ENCODE measurements around the gene CCDC63.
"Not testable (repeated sequence)": the region's sequence is repeated elsewhere in the genome, so short reads cannot be mapped to it uniquely, and the experiment has no call there.

The CCDC63 gene

DNA sequence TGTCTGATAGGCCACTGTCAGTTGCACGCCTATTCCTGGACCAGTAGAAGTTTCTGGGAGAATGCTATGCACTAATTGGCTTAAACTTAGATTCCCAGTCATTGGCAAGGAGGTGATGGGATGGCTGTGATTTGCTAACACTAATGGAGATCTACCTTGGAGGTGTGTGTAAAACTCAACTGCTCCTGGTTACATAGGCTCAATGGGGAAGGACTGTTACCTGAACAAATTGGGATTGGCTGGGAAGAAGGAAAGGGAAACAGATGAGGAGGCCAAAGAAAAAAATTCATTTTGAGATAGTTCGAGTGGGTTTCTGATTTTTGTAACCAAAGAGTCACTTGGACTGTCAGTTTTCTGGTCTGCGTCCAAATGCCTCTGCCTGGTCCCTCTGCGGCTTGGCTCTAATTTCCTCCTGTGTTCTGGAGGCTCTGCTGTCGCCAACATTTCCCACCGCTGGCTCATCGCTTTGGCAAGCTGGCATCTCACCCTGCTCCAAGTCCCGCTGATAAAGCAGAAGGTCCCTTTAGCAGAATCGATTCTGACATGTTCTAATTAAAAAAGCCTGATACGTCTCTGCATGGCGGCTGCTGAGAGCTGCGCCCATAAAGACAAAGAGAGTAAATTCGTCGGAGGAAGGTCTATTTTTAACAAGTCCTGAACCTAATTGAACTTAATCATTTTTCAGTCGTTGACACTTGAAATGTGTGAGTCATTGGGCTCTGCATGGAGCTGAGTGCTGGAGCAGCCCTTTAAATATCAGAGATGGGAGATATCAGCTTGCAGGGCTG is 2.0 kb upstream of the CCDC63 start:
- DNase-seq: no peak

- no peak for DNase-seq
Observed at GRCh38 chr12:110845339-110845682, 1.5 kb upstream of the CCDC63 start.

DNA sequence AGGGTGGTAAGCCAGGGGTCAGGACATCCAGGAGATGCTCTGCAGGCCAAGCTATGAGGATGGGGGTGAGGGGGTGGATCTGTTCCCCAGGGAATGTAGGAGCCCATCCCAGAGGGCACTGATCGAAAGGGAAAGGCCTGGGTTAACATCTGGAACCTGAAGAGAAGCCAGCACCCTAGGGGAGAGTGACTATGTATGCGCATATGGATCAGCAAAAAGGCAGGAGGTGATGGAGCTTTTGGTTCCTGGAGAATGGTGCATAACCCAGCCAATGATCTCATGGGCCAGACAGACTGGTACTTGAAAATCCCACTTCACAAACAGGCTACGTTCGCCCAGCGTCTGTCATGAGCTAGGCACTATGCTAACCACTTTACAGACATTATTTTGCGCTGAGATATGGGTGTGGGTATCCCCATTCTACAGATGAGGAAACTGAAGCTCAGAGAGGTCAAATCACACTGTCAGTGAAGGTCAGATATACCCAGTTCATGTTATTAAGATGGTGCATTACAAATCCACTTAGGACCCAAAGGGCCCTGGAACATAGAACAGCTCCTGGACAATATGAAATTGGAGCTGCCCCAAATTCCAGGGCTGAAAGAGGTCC is 1.6 kb downstream of the CCDC63 start:
- DNase-seq: no peak

DNA sequence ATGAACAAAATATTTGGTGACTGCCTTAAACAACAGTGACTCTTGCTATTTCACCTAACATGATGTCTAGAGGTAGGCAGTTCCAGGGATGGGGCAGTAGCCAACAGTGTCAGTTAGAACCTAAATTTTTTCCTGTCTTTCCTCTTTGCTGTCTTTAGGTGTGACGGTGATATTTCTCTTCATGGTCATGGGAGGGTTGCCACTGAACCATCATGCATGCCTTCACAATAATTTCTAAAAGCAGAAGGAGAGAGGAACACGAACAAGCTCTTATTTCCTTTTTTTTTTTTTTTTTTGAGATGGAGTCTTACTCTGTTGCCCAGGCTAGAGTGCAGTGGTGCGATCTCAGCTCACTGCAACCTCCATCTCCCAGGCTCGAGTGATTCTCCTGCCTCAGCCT is 2.4 kb downstream of the CCDC63 start:
- no peak for DNase-seq

GRCh38 chr12:110849748-110850403 is 3.1 kb downstream of the CCDC63 start:
- no peak for DNase-seq

- no peak for DNase-seq
Observed at GRCh38 chr12:110850762-110851161, 4.0 kb downstream of the CCDC63 start.

DNA sequence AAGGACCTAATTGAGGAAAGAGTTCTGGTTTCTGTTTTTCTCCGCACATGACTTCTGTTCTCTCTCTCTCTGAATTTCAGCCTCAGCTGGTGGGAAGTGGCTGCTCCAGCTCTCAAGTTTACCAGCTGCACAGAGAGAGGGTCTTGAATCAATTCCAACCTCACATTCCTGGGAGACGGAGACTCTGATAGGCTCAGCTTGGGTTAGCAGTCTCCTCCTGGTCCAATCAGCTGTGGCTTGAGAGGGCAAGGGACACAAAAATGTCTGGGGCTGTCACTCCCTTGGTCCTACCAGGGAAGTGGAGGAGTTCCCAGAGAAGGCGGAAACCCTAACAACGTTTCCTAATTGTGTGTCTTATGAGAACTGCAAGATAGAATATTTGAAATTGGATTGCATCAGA is 7.0 kb downstream of the CCDC63 start:
- no peak for DNase-seq

GRCh38 chr12:110856542-110856941 is 9.8 kb downstream of the CCDC63 start:
- no peak for DNase-seq

DNA sequence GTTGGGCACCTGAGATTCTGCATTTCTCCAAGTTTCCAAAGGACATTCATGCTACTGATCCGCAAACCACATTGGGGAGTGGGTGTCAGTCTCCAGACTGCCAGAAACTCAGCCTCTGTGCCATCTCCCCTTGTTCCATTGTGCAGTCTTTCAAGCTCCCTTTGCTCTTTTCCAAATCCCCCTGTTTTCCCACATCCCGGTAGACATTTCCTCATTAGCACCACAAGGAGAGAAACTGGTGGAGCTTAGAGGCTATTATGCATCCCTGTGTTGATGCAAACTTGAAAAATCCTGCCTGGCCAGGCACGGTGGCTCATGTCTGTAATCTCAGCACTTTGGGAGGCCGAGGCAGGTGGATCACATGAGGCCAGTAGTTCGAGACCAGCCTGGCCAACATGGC is 10.7 kb downstream of the CCDC63 start:
- no peak for DNase-seq

DNA sequence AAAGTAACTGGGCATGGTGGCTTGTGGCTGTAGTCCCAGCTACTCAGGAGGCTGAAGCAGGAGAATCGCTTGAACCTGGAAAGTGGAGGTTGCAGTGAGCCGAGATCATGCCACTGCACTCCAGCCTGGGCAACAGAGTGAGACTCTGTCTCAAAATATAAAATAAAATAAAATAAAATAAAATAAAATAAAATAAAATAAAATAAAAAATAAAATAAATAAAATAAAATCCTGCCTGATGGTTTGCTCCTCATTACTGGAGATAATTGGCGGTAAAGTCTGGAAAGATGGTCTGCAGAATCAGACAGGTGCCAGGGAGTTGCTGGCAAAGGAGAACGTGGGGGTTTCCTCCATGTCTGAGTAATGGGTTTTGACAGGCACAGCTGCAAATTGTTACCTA is 11.2 kb downstream of the CCDC63 start:
- not testable (repeated sequence) for DNase-seq

GRCh38 chr12:110858848-110859247 is 12.1 kb downstream of the CCDC63 start:
- DNase-seq: peak; percentile 38

DNA sequence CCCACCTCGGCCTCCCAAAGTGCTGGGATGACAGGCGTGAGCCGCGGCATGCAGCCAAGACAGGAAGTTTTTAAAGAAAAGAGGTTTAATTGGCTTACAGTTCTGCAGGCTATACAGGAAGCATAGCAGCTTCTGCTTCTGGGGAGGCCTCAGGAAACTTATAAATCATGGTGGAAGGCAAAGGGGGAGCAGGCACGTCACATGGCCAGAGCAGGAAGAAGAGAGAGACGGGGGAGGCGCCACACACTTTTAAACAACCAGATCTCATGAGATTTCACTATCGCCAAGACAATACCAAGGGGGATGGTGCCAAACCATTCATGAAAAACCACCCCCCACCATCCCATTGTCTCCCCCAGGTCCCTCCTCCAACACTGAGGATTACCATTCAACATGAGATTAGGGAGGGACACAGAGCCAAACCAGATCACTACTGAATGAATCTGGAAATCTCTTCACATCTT is 14.1 kb downstream of the CCDC63 start:
- no peak for DNase-seq

GRCh38 chr12:110861729-110862128 is 14.9 kb downstream of the CCDC63 start:
- peak; percentile 21 for DNase-seq

- no peak for DNase-seq
Observed at GRCh38 chr12:110862329-110862728, 15.5 kb downstream of the CCDC63 start.

DNA sequence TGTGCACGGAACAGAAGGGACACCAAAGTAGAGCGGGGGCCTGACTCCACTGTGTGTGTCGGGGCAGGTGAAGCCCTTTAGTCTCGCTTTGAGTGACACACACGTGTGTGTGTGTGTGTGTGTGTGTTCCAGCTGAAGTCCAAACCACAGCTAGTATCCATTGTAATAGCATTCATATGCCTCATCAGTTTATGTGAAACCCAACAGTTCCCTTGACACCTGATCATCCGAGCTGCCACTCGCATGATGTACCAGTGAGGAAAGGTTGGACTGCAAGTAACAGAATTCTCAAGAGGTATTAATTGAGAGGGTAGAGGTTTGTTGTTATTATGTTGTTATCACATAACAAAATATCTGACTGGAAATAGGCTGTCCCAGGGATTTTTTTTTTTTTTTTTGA is 16.4 kb downstream of the CCDC63 start:
- DNase-seq: no peak

DNA sequence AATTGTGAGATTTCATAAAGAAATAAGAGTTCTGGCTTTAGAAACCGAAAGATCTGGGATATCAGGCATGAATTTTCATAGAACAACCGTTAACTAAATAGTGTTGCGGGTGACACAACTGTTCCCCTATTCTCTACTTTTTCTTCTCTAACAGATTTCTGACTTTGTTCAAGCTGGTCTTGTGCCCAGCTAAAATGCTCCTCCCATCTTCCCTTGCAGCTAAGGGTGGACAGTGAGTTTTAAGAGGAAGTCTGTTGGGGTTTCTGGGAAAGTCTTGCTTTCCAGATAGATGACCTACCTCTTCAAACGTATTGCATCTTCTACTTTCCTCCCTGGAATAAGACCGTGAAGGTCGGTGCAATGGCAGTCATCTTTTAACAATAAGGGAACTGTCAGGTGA is 18.7 kb downstream of the CCDC63 start:
- no peak for DNase-seq

DNA sequence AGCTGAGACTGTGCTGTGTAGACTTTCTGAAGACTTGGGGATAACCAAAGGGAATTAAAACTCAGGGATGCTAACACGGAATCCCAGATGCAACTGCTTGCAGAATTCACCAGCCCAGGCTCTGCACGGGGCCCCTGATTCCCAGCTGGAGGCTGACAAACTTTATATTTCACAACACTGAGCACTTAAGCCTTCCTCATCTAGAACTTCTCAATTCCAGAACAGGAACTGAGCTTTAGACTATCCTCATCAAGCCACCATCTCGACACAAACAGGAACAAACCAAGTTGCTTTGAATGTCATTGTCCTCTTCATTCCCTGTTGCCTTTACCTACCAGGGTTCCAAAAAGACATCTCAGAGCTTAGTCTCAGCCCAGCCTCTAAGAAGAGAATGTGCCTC is 22.2 kb downstream of the CCDC63 start:
- DNase-seq: no peak

DNA sequence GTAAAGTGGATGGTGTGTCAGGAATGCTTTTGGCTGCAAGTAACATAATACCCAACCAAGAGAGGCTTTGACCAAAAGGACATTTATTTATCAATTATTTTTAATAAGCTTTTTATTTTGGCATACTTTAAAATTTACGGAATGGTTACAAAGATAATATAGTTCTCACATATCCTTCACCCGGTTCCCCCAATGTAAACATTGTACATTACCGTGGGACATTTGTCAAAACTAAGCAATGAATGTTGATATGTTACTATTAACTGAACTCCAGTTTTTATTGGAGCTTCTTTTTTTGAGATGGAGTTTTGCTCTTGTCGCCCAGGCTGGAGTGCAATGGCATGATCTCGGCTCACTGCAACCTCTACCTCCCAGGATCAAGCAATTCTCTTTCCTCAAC is 23.0 kb downstream of the CCDC63 start:
- no peak for DNase-seq

DNA sequence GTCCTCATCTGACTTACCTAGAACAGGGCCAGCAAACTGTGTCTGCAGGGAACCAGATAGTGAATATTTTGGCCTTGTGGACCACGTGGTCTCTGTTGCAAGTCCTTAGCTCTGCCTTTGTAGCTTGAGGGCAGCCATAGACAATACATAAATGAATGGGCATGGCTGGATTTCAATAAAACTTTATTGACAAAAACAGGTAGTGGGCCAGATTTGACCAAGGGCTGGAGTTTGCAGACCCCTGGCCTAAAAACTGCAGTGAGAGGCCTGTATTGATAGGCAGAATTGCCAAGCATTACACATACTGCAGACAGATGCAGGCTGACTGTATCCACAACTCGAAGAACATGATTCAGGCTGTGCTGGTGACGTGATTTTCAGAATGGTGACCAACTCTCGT is 25.3 kb downstream of the CCDC63 start:
- no peak for DNase-seq

- DNase-seq: no peak
Observed at GRCh38 chr12:110874351-110874750, 27.6 kb downstream of the CCDC63 start.

GRCh38 chr12:110874781-110875180 is 28.0 kb downstream of the CCDC63 start:
- DNase-seq: no peak

- DNase-seq: no peak
Observed at GRCh38 chr12:110880651-110881050, 33.9 kb downstream of the CCDC63 start.

- DNase-seq: no peak
Observed at GRCh38 chr12:110883251-110883650, 36.5 kb downstream of the CCDC63 start.

GRCh38 chr12:110885152-110885840 is 38.5 kb downstream of the CCDC63 start:
- DNase-seq: no peak
